ENCODE measurements around the gene ANO7. TPM values are rescaled to one million over a fixed set of nuclear protein-coding genes. Genes with fewer than 3 reads are reported as not detected.
A peak's percentile ranks its signal among the peaks of the same experiment; 100 is the strongest.

The ANO7 gene
- total and polyA plus RNA-seq, 2 of the 8 experiments (the other 6 are each of a cell fraction or from before 2014, with no cell fraction given): 3.2 to 6.9 TPM

- Histone ChIP-seq H3K27ac (ENCODE audit: low read depth, low read length) (no peak overlapping the region; the same call in 1 of the 2 replicates), H3K79me1 (ENCODE audit: low read depth, low read length) (no peaks in the 10 kb centered on the region), H3K4ac (replicated peaks; ENCODE audit: insufficient read length, low read depth, low read length) (no peak overlapping the region), H3K4me1 (replicated peaks in 1 of 4; ENCODE audit: control insufficient read depth in 3 of 4, insufficient read depth in 4 of 4, low read length in 3 of 4) (no peaks in the 10 kb centered on the region; a peak in 1 of 7 replicates), H2BK15ac (ENCODE audit: low read length) (no peak overlapping the region), H3K9ac (replicated peaks in 1 of 4; ENCODE audit: extremely low read depth in 1 of 4, low read depth in 3 of 4, low read length in 3 of 4) (no peak overlapping the region), H2BK12ac (ENCODE audit: low read depth, low read length) (no peak overlapping the region), H3K18ac (ENCODE audit: extremely low read depth, low read length) (no peak overlapping the region), H4K5ac (ENCODE audit: insufficient read length, low read depth, low read length) (no peak overlapping the region), H3K27me3 (replicated peaks in 1 of 4; ENCODE audit: control insufficient read depth in 3 of 4, extremely low read depth in 1 of 4, insufficient read depth in 3 of 4, low read length in 3 of 4) (no peaks in the 10 kb centered on the region; a peak in 1 of 7 replicates), H3K14ac (ENCODE audit: insufficient read length) (no peak overlapping the region), H3K79me2 (ENCODE audit: control insufficient read depth in 1 of 2, insufficient read depth in 2 of 2, low read length in 2 of 2) (no peaks in the 10 kb centered on the region), H2BK5ac (ENCODE audit: low read depth, low read length) (no peak overlapping the region; the same call in 1 of the 2 replicates), H3K23ac (ENCODE audit: insufficient read length) (no peak overlapping the region), H3K23me2 (ENCODE audit: low read depth, low read length) (no peaks in the 10 kb centered on the region), H3K9me3 (ENCODE audit: insufficient read depth in 2 of 2, low read depth in 1 of 2, low read length in 1 of 2) (no peaks in the 10 kb centered on the region), H2AK5ac (ENCODE audit: low read depth, low read length) (no peak overlapping the region), H2BK20ac (ENCODE audit: low read length) (no peak overlapping the region), H4K20me1 (replicated peaks in 1 of 2; ENCODE audit: control insufficient read depth in 1 of 2, insufficient read depth in 2 of 2, low read length in 2 of 2) (peaks cover 0 to 3% of the 10 kb centered on the region in 2 experiments), H4K91ac (replicated peaks; ENCODE audit: insufficient read length, low read length) (no peak overlapping the region), H3K4me2 (ENCODE audit: insufficient read depth in 1 of 2, low read depth in 2 of 2, low read length in 2 of 2) (no peak overlapping the region), H3K56ac (replicated peaks; ENCODE audit: insufficient read length, low read depth, low read length) (no peak overlapping the region), H2BK120ac (replicated peaks; ENCODE audit: low read depth, low read length) (no peak overlapping the region), H3K4me3 (ENCODE audit: extremely low read depth in 1 of 4, insufficient read depth in 2 of 4, low read depth in 3 of 4, low read length in 4 of 4) (no peak overlapping the region), H2AFZ (ENCODE audit: low read length) (no peak overlapping the region), H3K36me3 (ENCODE audit: control insufficient read depth in 2 of 4, insufficient read depth in 4 of 4, low read length in 3 of 4) (no peaks in the 10 kb centered on the region), H4K8ac (ENCODE audit: extremely low read depth, insufficient read depth, low read length) (peak overlapping the region; percentile 85)
- WGBS, 2 experiments (ENCODE audit: extremely low coverage in 1 of 2, insufficient coverage in 1 of 2, insufficient read length in 1 of 2, insufficient replicate concordance in 2 of 2, low coverage in 1 of 2, low lambda C conversion rate in 2 of 2, missing lambda C conversion rate in 1 of 2): 87% methylated on average over 27 of the region's 27 CpGs; no CpG with 5 or more reads in 1 of the 2 experiments
- ChIA-PET POLR2A (ENCODE audit: partially characterized antibody) (no interaction called here), CTCF (ENCODE audit: partially characterized antibody) (interaction anchor here (1.0 to 1.7 kb wide), 4 partner anchors 13 to 35 kb away, joined by 3 to 4 read pairs (median 3); no protein-coding TSS in a partner anchor)
- FAIRE-seq: no peak
- no peak for DNase-seq (ENCODE audit: low read depth in 1 of 2, low spot score in 2 of 2)
- no peak for TF ChIP-seq BACH1 (IDR thresholded peaks at IDR 0.05; ENCODE audit: low read length)
- TF ChIP-seq ASH2L (IDR thresholded peaks at IDR 0.05; ENCODE audit: low read length): no peak
- TF ChIP-seq RFX5 (IDR thresholded peaks at IDR 0.05; ENCODE audit: borderline replicate concordance, low read depth, low read length): no peak
- TF ChIP-seq ATF2 (IDR thresholded peaks at IDR 0.05; ENCODE audit: low read length): no peak
- no peak for TF ChIP-seq BRCA1 (IDR thresholded peaks at IDR 0.05; ENCODE audit: low read depth, low read length)
- TF ChIP-seq CEBPB (IDR thresholded peaks at IDR 0.05; ENCODE audit: low read depth, low read length): no peak
- no peak for TF ChIP-seq POLR2AphosphoS5 (IDR thresholded peaks at IDR 0.05; ENCODE audit: low read depth, low read length)
- TF ChIP-seq MAFK (IDR thresholded peaks at IDR 0.05; ENCODE audit: low read depth, low read length): no peak
- no peak for TF ChIP-seq KDM1A (IDR thresholded peaks at IDR 0.05; ENCODE audit: borderline replicate concordance, low read length)
- no peak for TF ChIP-seq E2F6 (IDR thresholded peaks at IDR 0.05)
- TF ChIP-seq CHD2 (IDR thresholded peaks at IDR 0.05; ENCODE audit: low read length): no peak
These were observed 10.2 kb downstream of the ANO7 start for GRCh38 chr2:241198381-241199279.
